ENCODE results near the gene ANO5. TPM values are rescaled to one million over a fixed set of nuclear protein-coding genes. Genes with fewer than 3 reads are reported as not detected.
A peak's percentile ranks its signal among the peaks of the same experiment; 100 is the strongest.

ANO5 gene
- total RNA-seq, 1 experiment from 2014 or later = 6.2 TPM

- no peak overlapping the region for H3K4me3 ChIP-seq (ENCODE audit: insufficient read depth, low read depth, low read length)
- DNase-seq = no peak
These were observed 1.9 kb upstream of the ANO5 start for GRCh38 chr11:22190827-22191463.

GRCh38 chr11:22192289-22192641 lies 620 bp upstream of the ANO5 start:
- Histone ChIP-seq H3K36me3 (replicated peaks; ENCODE audit: control insufficient read depth, insufficient read depth, low read length) (no peaks in the 10 kb centered on the region), H3K27me3 (ENCODE audit: control insufficient read depth, insufficient read depth, low read length) (no peaks in the 10 kb centered on the region), H3K4me3 (ENCODE audit: insufficient read depth, low read depth, low read length) (peak overlapping the region; percentile 86)
- DNase-seq = peak; percentile 57

More at GRCh38 chr11:22190827-22191463, 1.9 kb upstream of the ANO5 start:
- no peaks in the 10 kb centered on the region for H3K27me3 ChIP-seq (ENCODE audit: control insufficient read depth, insufficient read depth, low read length)
- H3K36me3 ChIP-seq (replicated peaks; ENCODE audit: control insufficient read depth, insufficient read depth, low read length) = no peaks in the 10 kb centered on the region

- H3K27me3 ChIP-seq (ENCODE audit: control insufficient read depth, insufficient read depth, low read length) = no peaks in the 10 kb centered on the region
- DNase-seq = peak; percentile 55
- peak overlapping the region; percentile 86 for H3K4me3 ChIP-seq (ENCODE audit: insufficient read depth, low read depth, low read length)
- H3K36me3 ChIP-seq (replicated peaks; ENCODE audit: control insufficient read depth, insufficient read depth, low read length) = no peaks in the 10 kb centered on the region
These were observed 615 bp downstream of the ANO5 start for GRCh38 chr11:22193348-22194051.

DNA sequence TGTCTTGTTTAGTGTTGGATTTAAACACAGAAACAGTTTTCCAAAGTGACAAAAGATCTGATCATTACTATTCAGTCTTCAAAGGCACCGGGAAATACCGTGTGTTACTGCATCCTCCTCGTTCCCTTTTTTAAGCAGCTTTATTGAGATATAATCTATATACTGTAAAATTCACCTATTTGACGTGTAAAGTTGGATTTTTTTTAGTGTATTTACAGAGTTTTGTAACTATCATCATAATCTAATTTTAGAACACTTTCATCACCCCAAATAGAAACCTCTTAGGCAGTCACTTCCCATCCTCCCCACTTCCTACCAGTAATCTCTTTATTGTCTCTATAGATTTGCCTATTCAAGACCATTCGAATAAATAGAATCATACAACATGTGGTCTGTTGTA lies 1.4 kb downstream of the ANO5 start:
- DNase-seq = no peak
- no peaks in the 10 kb centered on the region for H3K36me3 ChIP-seq (replicated peaks; ENCODE audit: control insufficient read depth, insufficient read depth, low read length)
- no peaks in the 10 kb centered on the region for H3K27me3 ChIP-seq (ENCODE audit: control insufficient read depth, insufficient read depth, low read length)
- peak overlapping the region; percentile 86 for H3K4me3 ChIP-seq (ENCODE audit: insufficient read depth, low read depth, low read length)

- Histone ChIP-seq H3K4me3 (ENCODE audit: insufficient read depth, low read depth, low read length) (no peak overlapping the region), H3K36me3 (replicated peaks; ENCODE audit: control insufficient read depth, insufficient read depth, low read length) (no peaks in the 10 kb centered on the region), H3K27me3 (ENCODE audit: control insufficient read depth, insufficient read depth, low read length) (no peaks in the 10 kb centered on the region)
- DNase-seq = no peak
These were observed 2.0 kb downstream of the ANO5 start for GRCh38 chr11:22194907-22195306.

DNA sequence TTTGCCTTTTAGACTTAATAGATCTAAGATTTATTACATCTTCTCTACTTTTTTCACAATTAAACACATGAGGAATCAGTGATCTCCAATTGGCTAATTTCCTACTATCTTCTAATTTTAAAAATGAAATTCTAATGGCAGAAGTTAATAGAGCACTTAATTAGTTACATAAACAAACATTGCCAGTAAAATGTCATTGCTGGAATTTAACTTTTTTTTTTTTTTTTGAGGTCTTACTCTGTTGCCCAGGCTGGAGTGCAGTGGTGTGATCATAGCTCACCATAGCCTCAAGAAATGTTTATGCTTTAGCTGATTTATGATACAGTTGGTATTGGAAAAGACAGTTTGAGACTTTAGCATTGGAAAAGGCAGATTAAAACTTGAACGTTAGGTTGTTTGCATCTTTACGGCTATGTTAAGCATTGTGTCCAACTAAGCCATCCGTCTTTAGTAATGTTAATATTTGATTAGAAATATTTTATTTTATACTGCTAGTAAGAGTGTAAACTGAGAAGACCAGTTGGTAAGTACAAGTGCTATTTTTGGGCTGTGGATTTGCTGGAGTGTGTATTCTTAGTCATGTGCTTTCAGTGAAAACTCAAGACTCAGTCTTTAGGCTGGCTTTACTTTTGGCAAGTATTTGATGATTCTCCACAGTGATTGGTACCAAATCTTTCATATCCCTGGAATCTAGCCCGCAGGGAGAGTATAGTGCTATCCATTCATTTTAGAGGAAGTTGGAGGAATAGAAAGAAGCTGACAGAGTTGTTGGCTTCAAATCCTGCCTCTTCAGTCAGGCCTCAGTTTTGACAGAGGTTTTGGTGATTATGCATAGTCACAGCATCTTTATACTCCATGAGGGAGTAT lies 4.5 kb downstream of the ANO5 start:
- DNase-seq = no peak
- Histone ChIP-seq H3K27me3 (ENCODE audit: control insufficient read depth, insufficient read depth, low read length) (no peaks in the 10 kb centered on the region), H3K36me3 (replicated peaks; ENCODE audit: control insufficient read depth, insufficient read depth, low read length) (no peaks in the 10 kb centered on the region), H3K4me3 (ENCODE audit: insufficient read depth, low read depth, low read length) (no peak overlapping the region)

DNA sequence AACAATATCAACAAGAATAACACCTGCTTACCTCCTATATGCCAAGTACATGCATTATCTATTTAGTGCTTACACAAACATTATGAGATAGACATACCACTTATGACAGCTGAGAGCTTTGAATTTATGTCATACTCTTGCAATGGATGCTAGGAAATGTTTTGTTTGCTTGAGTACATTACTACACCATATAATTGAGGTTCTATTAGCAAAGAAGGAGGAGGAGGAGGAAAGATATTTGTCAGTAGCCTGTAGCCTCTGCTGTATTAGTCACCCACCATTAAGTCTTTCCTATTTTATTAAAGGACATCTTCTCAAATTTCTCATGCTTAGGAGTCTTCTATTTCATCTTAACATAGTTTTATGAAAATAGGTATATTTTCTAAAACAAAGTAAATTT lies 6.4 kb downstream of the ANO5 start:
- no peak for DNase-seq
- Histone ChIP-seq H3K36me3 (replicated peaks; ENCODE audit: control insufficient read depth, insufficient read depth, low read length) (no peaks in the 10 kb centered on the region), H3K27me3 (ENCODE audit: control insufficient read depth, insufficient read depth, low read length) (no peaks in the 10 kb centered on the region), H3K4me3 (ENCODE audit: insufficient read depth, low read depth, low read length) (no peak overlapping the region)

DNA sequence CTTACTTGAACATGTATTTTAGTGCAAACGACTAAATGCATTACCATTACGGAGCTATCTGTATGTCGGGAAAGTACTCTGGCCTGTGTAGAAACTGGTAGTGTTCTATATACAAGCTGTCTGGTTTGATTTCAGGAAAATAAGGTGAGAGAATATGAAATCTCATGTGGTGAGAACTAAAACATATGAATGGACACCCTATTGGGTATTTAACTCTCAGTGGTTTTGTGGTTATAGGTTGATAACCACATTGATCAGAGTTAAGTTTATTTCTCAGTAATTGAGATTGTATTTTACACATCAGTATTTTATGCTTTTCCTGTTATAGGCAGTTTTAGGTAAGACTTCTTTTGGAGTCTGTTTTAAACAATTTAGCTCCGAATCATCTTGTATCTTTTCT lies 10.4 kb downstream of the ANO5 start:
- Histone ChIP-seq H3K36me3 (replicated peaks; ENCODE audit: control insufficient read depth, insufficient read depth, low read length) (no peaks in the 10 kb centered on the region), H3K4me3 (ENCODE audit: insufficient read depth, low read depth, low read length) (no peak overlapping the region), H3K27me3 (ENCODE audit: control insufficient read depth, insufficient read depth, low read length) (no peaks in the 10 kb centered on the region)
- no peak for DNase-seq

- Histone ChIP-seq H3K27me3 (ENCODE audit: control insufficient read depth, insufficient read depth, low read length) (no peaks in the 10 kb centered on the region), H3K4me3 (ENCODE audit: insufficient read depth, low read depth, low read length) (no peak overlapping the region)
- no peak for DNase-seq
These were observed 14.3 kb downstream of the ANO5 start for GRCh38 chr11:22207162-22207561.

DNA sequence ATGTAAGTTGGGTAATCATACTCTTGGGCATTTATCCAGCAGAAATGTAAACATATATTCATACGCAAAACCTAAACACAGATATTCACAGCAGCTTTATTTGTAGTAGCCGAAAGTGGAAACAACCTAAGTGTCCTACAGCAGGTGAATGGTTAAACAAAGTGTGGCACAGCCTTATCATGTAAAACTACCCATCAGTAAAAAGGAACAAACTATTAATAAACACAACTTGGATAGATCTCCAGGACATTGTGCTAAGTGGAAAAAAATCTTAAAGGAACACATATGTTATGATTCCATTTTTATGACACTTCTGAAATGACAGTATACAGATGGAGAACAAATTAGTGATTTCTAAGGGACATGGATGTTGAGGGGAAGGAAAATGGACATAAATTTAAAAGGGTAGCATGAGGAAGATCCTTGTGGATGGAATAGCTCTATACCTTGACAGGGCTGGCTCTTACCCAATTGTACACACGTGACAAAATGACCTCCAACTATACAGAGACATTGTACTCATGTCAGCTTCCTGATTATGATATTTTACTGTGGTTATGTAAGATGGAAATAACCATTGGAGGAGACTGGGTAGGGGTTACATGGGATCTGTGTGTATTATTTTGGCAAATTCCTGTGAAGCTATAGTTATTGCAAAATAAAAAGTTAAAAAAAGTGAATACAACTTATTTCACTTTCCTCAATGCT lies 15.4 kb downstream of the ANO5 start:
- DNase-seq = no peak
- H3K36me3 ChIP-seq (replicated peaks; ENCODE audit: control insufficient read depth, insufficient read depth, low read length) = no peaks in the 10 kb centered on the region
- no peak overlapping the region for H3K4me3 ChIP-seq (ENCODE audit: insufficient read depth, low read depth, low read length)
- no peaks in the 10 kb centered on the region for H3K27me3 ChIP-seq (ENCODE audit: control insufficient read depth, insufficient read depth, low read length)

More at GRCh38 chr11:22207162-22207561, 14.3 kb downstream of the ANO5 start:
- no peaks in the 10 kb centered on the region for H3K36me3 ChIP-seq (replicated peaks; ENCODE audit: control insufficient read depth, insufficient read depth, low read length)

DNA sequence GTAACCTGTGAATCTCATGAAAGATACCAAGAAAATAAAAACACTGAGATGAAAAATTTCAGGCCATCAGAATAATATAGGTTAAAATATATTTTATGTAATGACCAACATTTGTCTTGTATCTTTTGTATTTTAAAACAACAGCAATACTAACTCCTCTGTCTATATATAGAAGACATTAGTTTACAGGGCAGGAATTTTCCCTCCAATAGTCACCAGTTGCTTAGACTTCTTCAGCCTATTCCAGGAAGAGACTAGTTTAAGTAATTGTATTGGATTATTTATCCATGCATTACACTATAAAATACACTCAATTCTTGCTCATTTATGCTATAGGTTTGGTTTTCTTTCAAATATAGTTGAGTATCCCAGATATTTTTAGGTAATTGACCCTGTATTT lies 24.1 kb downstream of the ANO5 start:
- Histone ChIP-seq H3K36me3 (replicated peaks; ENCODE audit: control insufficient read depth, insufficient read depth, low read length) (no peaks in the 10 kb centered on the region), H3K4me3 (ENCODE audit: insufficient read depth, low read depth, low read length) (no peak overlapping the region), H3K27me3 (ENCODE audit: control insufficient read depth, insufficient read depth, low read length) (no peaks in the 10 kb centered on the region)
- DNase-seq = no peak

DNA sequence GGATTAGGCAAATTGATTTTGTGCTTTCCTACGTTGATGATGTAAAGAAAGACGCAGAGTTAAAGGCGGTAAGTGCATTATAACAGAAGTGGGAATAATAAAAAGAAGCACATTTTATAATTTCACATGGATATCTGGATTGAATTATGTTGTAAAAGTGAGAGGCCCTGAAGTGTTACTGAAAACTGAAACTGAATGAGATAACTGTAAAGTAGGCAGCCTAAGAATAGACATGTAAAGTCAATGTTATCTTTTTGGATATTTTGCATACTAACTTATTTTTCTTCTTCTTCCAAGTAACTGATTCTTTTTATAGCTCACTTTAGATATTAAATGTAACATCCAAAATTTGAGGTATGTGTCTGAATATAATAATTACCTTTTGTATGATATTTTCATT lies 28.3 kb downstream of the ANO5 start:
- no peak for DNase-seq
- no peaks in the 10 kb centered on the region for H3K27me3 ChIP-seq (ENCODE audit: control insufficient read depth, insufficient read depth, low read length)
- H3K4me3 ChIP-seq (ENCODE audit: insufficient read depth, low read depth, low read length) = no peak overlapping the region
- no peaks in the 10 kb centered on the region for H3K36me3 ChIP-seq (replicated peaks; ENCODE audit: control insufficient read depth, insufficient read depth, low read length)

DNA sequence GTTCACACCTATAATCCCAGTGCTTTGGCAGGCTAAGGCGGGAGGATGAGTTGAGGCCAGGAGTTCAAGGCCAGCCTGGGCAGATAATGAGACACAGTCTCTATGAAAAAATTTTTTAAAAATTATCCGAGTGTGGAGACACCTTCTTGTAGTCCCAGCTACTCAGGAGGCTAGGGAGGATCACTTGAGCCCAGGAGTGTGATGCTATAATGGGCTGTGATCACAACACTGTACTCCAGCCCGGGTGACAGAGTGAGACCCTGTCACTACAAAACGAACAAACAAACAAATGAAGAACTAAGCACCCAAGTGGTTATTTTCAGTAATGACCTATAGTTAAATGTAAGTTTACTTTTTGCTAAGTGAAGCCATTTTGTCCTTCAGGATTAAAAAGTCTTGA lies 32.3 kb downstream of the ANO5 start:
- no peak for DNase-seq
- Histone ChIP-seq H3K36me3 (replicated peaks; ENCODE audit: control insufficient read depth, insufficient read depth, low read length) (no peaks in the 10 kb centered on the region), H3K4me3 (ENCODE audit: insufficient read depth, low read depth, low read length) (no peak overlapping the region), H3K27me3 (ENCODE audit: control insufficient read depth, insufficient read depth, low read length) (no peaks in the 10 kb centered on the region)

GRCh38 chr11:22234743-22235142 lies 41.9 kb downstream of the ANO5 start:
- DNase-seq = peak; percentile 1
- Histone ChIP-seq H3K27me3 (ENCODE audit: control insufficient read depth, insufficient read depth, low read length) (no peaks in the 10 kb centered on the region), H3K36me3 (replicated peaks; ENCODE audit: control insufficient read depth, insufficient read depth, low read length) (no peaks in the 10 kb centered on the region), H3K4me3 (ENCODE audit: insufficient read depth, low read depth, low read length) (no peak overlapping the region)
